ENCODE results near the gene NUBPL.

DNA sequence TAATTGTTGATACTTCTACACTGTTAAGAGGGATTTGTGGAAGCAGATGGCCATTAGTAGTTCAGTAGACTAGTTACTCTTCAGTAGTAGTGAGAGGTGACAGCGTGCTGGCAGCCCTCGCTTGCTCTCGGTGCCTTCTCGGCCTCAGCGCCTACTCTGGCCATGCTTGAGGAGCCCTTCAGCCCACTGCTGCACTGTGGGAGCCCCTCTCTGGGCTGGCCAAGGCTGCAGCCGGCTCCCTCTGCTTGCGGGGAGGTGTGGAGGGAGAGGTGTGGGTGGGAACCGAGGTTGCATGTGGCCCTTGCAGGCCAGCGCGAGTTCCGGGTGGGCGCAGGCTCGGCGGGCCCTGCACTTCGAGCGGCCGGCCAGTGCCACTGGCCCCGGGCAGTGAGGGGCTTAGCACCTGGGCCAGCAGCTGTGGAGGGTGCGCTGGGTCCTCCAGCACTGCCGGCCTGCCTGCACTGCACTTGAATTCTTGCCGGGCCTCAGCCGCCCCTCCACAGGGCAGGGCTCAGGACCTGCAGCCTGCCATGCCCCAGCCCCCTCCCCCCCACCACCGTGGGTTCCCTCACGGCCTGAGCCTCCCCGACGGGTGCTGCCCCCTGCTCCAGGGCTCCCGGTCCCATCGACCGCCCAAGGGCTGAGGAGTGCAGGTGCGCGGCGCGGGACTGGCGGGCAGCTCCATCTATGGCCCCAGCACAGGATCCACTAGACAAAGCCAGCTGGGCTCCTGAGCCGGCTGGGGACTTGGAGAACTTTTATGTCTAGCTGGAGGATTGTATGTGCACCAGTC lies 139.3 kb downstream of the NUBPL start:
- TF ChIP-seq CTCF (IDR thresholded peaks at IDR 0.05) (no peak), EP300 (IDR thresholded peaks at IDR 0.05) (no peak), POLR2A (IDR thresholded peaks at IDR 0.05) (no peak)
